SK-N-SH treated with all-trans-retinoic acid at 6 μM for 48 hours (cell line): Measurements from ENCODE around the gene RFX3.

Experiments
- ATAC-seq: fragments of 200-7000 bp; cut with Tn5 transposase; 3 replicates; pipeline ENCODE4 v1.9.1; 2020; ENCODE audit warnings: mild to moderate bottlenecking, moderate library complexity
- ARNTL ChIP-seq: fragments of 450-650 bp; formaldehyde crosslinking; IDR thresholded peaks from 2 replicates; pipeline ENCODE4 v1.5.0; 2020; ENCODE audit warnings: low read depth, mild to moderate bottlenecking, moderate library complexity, borderline replicate concordance
- BACH2 ChIP-seq: fragments of 250-450 bp; sonication (Bioruptor Pico); IDR thresholded peaks from 2 replicates; pipeline ENCODE4 v1.9.0; 2021; ENCODE audit warnings: mild to moderate bottlenecking, borderline replicate concordance
- CSDC2 ChIP-seq: fragments of 250-450 bp; sonication (Bioruptor Pico); IDR thresholded peaks from 2 replicates; pipeline ENCODE4 v1.5.0; 2020; ENCODE audit warnings: mild to moderate bottlenecking, moderate library complexity
- ESRRG ChIP-seq: fragments of 250-450 bp; sonication (Bioruptor Pico); IDR thresholded peaks from 2 replicates; pipeline ENCODE4 v1.6.1; 2021; ENCODE audit warnings: mild to moderate bottlenecking
- GLIS3 ChIP-seq: fragments of 250-450 bp; sonication (Bioruptor Pico); IDR thresholded peaks from 2 replicates; pipeline ENCODE4 v1.5.0; 2020; ENCODE audit warnings: mild to moderate bottlenecking, moderate library complexity
- ISL1 ChIP-seq: fragments of 250-450 bp; sonication (Bioruptor Pico); IDR thresholded peaks from 2 replicates; pipeline ENCODE4 v2.1.2; 2022; ENCODE audit warnings: mild to moderate bottlenecking, moderate library complexity
- OSR1 ChIP-seq: fragments of 250-450 bp; sonication (Bioruptor Pico); IDR thresholded peaks from 2 replicates; pipeline ENCODE4 v1.8.0; 2022; ENCODE audit warnings: moderate library complexity, mild to moderate bottlenecking, inconsistent platforms
- PPARA ChIP-seq: fragments of 250-450 bp; sonication (Bioruptor Pico); IDR thresholded peaks from 2 replicates; pipeline ENCODE4 v1.5.0; 2020; ENCODE audit warnings: mild to moderate bottlenecking, borderline replicate concordance
- SNAI2 ChIP-seq: fragments of 250-450 bp; sonication (Bioruptor Pico); IDR thresholded peaks from 2 replicates; pipeline ENCODE4 v1.5.0; 2020; ENCODE audit warnings: mild to moderate bottlenecking, moderate library complexity
- TCF4 ChIP-seq: fragments of 250-450 bp; sonication (Bioruptor Pico); IDR thresholded peaks from 2 replicates; pipeline ENCODE4 v1.8.0; 2021; ENCODE audit warnings: mild to moderate bottlenecking, moderate library complexity, borderline replicate concordance
- TOX ChIP-seq: fragments of 250-450 bp; sonication (Bioruptor Pico); IDR thresholded peaks from 2 replicates; pipeline ENCODE4 v1.8.0; 2021; ENCODE audit warnings: mild to moderate bottlenecking, moderate library complexity, borderline replicate concordance
- ZC3H10 ChIP-seq: fragments of 250-450 bp; sonication (Bioruptor Pico); IDR thresholded peaks from 2 replicates; pipeline ENCODE4 v1.5.1; 2021; ENCODE audit warnings: mild to moderate bottlenecking, moderate library complexity
- ZFP3 ChIP-seq: fragments of 250-450 bp; sonication (Bioruptor Pico); IDR thresholded peaks from 2 replicates; pipeline ENCODE4 v1.5.0; 2020; ENCODE audit warnings: mild to moderate bottlenecking, moderate library complexity
- ZFP30 ChIP-seq: fragments of 450-650 bp; formaldehyde crosslinking; IDR thresholded peaks from 2 replicates; pipeline ENCODE4 v1.5.0; 2022; ENCODE audit warnings: mild to moderate bottlenecking, moderate library complexity
- ZNF565 ChIP-seq: fragments of 450-650 bp; formaldehyde crosslinking; conservative IDR thresholded peaks from 2 replicates; pipeline ENCODE4 v1.5.0; 2020; ENCODE audit warnings: low read depth, mild to moderate bottlenecking, moderate library complexity
- ZNF8 ChIP-seq: fragments of 450-650 bp; formaldehyde crosslinking; IDR thresholded peaks from 2 replicates; pipeline ENCODE4 v1.5.0; 2020; ENCODE audit warnings: mild to moderate bottlenecking, moderate library complexity
- TF ChIP-seq, protein P1 (sequence below): fragments of 250-450 bp; sonication (Bioruptor Pico); IDR thresholded peaks from 2 replicates; pipeline ENCODE4 v1.5.0; 2020; ENCODE audit warnings: mild to moderate bottlenecking, moderate library complexity
- TF ChIP-seq, protein P2 (sequence below): fragments of 250-450 bp; sonication (Bioruptor Pico); IDR thresholded peaks from 2 replicates; pipeline ENCODE4 v1.8.0; 2021; ENCODE audit warnings: low read depth, mild to moderate bottlenecking, moderate library complexity, borderline replicate concordance
- TF ChIP-seq, protein P3 (sequence below): fragments of 250-450 bp; sonication (Bioruptor Pico); IDR thresholded peaks from 2 replicates; pipeline ENCODE4 v1.5.1; 2020; ENCODE audit warnings: low read depth, mild to moderate bottlenecking, moderate library complexity
- TF ChIP-seq, protein P4 (sequence below): fragments of 250-450 bp; sonication (Bioruptor Pico); IDR thresholded peaks from 2 replicates; pipeline ENCODE4 v1.8.0; 2020; ENCODE audit warnings: mild to moderate bottlenecking, moderate library complexity, borderline replicate concordance

RFX3 gene

DNA sequence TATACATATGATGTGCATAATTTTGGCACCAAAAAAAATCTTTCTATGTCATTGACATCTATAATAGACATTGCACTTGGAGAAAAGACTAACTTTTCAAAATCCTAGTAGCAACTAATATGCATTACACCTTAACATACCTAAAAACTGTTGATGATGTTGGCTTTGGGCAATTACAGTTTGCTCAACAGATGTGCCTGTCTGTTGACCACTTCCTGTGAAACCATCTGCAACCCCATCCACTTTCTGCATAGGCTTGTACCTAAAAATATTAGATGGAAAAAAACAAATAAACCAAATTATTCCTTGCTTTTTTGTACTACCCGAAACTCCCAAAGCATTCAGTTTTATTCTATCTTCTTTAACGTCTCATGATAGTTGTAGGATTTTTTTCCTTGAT, 248.6 kb downstream of the RFX3 start:
- TF ChIP-seq ZC3H10 (CRISPR knock-in tag), result no peak
- ATAC-seq, result no peak

DNA sequence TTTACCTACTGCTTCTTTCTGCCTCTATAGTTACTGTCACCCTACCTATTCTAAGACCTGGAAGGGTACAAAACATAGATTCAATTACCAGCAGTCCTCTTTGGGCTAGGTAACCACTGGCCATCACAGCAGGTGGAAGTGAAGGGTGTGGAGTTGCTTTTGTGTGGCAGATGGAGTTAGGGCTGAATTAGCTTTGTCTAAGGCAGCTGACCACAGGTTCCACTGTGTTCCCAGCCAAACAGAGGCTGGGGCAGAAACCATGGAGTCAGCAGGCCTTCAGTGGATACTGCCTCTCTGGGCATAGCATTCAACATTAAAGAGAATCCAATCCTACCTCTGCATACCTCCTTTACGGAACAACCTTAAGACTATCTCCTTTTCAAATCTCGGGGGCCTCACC, 254.2 kb downstream of the RFX3 start:
- no peak for ATAC-seq
- TF ChIP-seq, protein P1, sequence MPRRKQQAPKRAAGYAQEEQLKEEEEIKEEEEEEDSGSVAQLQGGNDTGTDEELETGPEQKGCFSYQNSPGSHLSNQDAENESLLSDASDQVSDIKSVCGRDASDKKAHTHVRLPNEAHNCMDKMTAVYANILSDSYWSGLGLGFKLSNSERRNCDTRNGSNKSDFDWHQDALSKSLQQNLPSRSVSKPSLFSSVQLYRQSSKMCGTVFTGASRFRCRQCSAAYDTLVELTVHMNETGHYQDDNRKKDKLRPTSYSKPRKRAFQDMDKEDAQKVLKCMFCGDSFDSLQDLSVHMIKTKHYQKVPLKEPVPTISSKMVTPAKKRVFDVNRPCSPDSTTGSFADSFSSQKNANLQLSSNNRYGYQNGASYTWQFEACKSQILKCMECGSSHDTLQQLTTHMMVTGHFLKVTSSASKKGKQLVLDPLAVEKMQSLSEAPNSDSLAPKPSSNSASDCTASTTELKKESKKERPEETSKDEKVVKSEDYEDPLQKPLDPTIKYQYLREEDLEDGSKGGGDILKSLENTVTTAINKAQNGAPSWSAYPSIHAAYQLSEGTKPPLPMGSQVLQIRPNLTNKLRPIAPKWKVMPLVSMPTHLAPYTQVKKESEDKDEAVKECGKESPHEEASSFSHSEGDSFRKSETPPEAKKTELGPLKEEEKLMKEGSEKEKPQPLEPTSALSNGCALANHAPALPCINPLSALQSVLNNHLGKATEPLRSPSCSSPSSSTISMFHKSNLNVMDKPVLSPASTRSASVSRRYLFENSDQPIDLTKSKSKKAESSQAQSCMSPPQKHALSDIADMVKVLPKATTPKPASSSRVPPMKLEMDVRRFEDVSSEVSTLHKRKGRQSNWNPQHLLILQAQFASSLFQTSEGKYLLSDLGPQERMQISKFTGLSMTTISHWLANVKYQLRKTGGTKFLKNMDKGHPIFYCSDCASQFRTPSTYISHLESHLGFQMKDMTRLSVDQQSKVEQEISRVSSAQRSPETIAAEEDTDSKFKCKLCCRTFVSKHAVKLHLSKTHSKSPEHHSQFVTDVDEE, result no peak
- TF ChIP-seq ZNF8 (no peak), ZFP3 (no peak), PPARA (CRISPR knock-in tag) (no peak), TCF4 (CRISPR knock-in tag) (no peak), GLIS3 (CRISPR knock-in tag) (no peak), CSDC2 (CRISPR knock-in tag) (no peak)

DNA sequence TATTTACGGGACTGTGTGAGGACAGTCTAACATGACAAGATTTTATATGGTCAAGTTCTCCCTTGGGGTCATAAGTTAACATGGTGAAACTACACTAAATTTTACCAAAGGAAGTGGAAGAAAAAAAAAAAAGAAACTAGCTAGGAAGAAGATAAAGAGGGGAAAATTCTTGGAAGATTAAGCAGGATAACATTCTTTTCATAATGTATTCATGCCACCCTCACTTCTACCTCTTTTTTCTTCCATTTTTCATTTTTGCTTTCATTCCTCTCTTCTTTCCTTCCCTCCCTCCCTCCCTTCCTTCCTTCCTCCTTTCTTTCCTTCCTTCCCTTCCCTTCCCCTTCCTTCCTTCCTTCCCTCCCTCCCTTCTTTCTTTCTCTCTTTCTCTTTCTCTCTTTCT, 254.6 kb downstream of the RFX3 start:
- TF ChIP-seq, protein P2, sequence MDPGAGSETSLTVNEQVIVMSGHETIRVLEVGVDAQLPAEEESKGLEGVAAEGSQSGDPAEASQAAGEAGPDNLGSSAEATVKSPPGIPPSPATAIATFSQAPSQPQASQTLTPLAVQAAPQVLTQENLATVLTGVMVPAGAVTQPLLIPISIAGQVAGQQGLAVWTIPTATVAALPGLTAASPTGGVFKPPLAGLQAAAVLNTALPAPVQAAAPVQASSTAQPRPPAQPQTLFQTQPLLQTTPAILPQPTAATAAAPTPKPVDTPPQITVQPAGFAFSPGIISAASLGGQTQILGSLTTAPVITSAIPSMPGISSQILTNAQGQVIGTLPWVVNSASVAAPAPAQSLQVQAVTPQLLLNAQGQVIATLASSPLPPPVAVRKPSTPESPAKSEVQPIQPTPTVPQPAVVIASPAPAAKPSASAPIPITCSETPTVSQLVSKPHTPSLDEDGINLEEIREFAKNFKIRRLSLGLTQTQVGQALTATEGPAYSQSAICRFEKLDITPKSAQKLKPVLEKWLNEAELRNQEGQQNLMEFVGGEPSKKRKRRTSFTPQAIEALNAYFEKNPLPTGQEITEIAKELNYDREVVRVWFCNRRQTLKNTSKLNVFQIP (CRISPR knock-in tag), result no peak
- no peak for TF ChIP-seq PPARA (CRISPR knock-in tag)
- no peak for TF ChIP-seq ARNTL
- TF ChIP-seq ZFP30 (CRISPR knock-in tag), result no peak
- TF ChIP-seq TOX (CRISPR knock-in tag), result no peak
- TF ChIP-seq ZC3H10 (CRISPR knock-in tag), result no peak
- no peak for TF ChIP-seq ISL1 (CRISPR knock-in tag)
- TF ChIP-seq BACH2 (CRISPR knock-in tag), result no peak
- no peak for TF ChIP-seq ZNF565
- no peak for TF ChIP-seq ZFP3
- no peak for TF ChIP-seq GLIS3 (CRISPR knock-in tag)
- TF ChIP-seq, protein P3, sequence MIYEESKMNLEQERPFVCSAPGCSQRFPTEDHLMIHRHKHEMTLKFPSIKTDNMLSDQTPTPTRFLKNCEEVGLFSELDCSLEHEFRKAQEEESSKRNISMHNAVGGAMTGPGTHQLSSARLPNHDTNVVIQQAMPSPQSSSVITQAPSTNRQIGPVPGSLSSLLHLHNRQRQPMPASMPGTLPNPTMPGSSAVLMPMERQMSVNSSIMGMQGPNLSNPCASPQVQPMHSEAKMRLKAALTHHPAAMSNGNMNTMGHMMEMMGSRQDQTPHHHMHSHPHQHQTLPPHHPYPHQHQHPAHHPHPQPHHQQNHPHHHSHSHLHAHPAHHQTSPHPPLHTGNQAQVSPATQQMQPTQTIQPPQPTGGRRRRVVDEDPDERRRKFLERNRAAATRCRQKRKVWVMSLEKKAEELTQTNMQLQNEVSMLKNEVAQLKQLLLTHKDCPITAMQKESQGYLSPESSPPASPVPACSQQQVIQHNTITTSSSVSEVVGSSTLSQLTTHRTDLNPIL (CRISPR knock-in tag), result no peak
- TF ChIP-seq ESRRG (CRISPR knock-in tag), result no peak
- no peak for TF ChIP-seq SNAI2 (CRISPR knock-in tag)
- TF ChIP-seq, protein P4, sequence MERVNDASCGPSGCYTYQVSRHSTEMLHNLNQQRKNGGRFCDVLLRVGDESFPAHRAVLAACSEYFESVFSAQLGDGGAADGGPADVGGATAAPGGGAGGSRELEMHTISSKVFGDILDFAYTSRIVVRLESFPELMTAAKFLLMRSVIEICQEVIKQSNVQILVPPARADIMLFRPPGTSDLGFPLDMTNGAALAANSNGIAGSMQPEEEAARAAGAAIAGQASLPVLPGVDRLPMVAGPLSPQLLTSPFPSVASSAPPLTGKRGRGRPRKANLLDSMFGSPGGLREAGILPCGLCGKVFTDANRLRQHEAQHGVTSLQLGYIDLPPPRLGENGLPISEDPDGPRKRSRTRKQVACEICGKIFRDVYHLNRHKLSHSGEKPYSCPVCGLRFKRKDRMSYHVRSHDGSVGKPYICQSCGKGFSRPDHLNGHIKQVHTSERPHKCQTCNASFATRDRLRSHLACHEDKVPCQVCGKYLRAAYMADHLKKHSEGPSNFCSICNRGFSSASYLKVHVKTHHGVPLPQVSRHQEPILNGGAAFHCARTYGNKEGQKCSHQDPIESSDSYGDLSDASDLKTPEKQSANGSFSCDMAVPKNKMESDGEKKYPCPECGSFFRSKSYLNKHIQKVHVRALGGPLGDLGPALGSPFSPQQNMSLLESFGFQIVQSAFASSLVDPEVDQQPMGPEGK (CRISPR knock-in tag), result no peak
- TF ChIP-seq OSR1 (CRISPR knock-in tag), result no peak
- no peak for ATAC-seq

DNA sequence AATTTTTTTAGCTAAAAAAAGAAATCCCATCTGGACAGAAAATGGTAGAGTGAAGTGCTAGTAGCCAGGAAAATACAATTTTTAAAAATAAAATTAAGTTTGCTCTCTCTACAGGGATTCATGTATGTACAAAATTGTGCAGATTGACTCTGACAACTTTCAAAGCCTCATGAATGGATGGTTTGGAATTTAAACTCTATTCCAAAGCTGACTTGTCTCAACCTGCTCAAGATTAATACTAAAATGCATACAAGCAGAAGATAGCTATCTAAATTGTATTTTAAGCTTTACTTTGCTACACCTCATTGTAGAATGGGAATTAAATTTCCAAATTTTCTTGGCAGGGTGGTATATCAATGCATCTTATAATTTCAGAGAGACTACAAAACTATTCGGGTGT, 257.6 kb downstream of the RFX3 start:
- peak; percentile 93 for ATAC-seq

More for the DNA sequence above, 257.6 kb downstream of the RFX3 start:
- TF ChIP-seq ISL1 (CRISPR knock-in tag) (peak; percentile 96), ESRRG (CRISPR knock-in tag) (no peak), PPARA (CRISPR knock-in tag) (no peak), SNAI2 (CRISPR knock-in tag) (peak; percentile 68; the same call in 1 of the 2 replicates)
- TF ChIP-seq, protein P2 (CRISPR knock-in tag), result peak; percentile 93; the same call in 1 of the 2 replicates
